Activated T-cell treated with anti-CD3 and anti-CD28 coated beads, Interleukin-2, amount 50 U/mL, for 24 hours (primary cell): Measurements from ENCODE around the gene SNX6.
"Not testable (repeated sequence)": the region's sequence is repeated elsewhere in the genome, so short reads cannot be mapped to it uniquely, and the experiment has no call there.

Source experiments
- DNase-seq: peaks from one replicate; pipeline ENCODE4 v3.0.0-alpha.2; 2020
- H3K27ac Mint-ChIP-seq: 2 replicates; pipeline ENCODE4 v1.8.0; 2020; ENCODE audit warnings: mild to moderate bottlenecking, mixed read lengths
- H3K27me3 Mint-ChIP-seq: 2 replicates; pipeline ENCODE4 v1.8.0; 2020; ENCODE audit warnings: mixed read lengths
- H3K36me3 Mint-ChIP-seq: 2 replicates; pipeline ENCODE4 v1.8.0; 2020; ENCODE audit warnings: low read depth, mixed read lengths
- H3K4me1 Mint-ChIP-seq: 2 replicates; pipeline ENCODE4 v1.8.0; 2020; ENCODE audit warnings: low read depth, mixed read lengths
- H3K4me3 Mint-ChIP-seq: 2 replicates; pipeline ENCODE4 v1.8.0; 2020; ENCODE audit warnings: mild to moderate bottlenecking, moderate library complexity, mixed read lengths
- H3K9me3 Mint-ChIP-seq: 2 replicates; pipeline ENCODE4 v1.8.0; 2020; ENCODE audit warnings: mixed read lengths

The SNX6 gene

DNA sequence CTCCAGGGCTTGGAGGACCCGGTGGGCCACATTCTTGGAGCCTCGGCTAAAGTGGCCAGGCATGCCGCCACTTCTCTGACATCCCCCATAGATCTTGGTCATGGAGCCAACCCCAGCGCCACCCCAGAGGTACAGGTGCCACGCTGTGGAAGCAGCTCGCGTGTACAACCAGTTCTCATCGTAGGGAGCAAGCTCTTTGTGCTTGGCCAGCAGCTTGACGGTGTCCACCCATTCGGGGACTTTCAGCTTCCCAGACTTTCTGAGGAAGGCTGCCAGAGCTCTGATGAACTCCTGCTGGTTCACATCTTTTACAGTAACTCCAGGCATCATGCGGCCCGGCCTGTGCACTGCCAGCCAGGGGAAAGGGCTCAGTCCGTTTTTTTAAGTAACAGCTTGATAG is 61.1 kb downstream of the SNX6 start:
- DNase-seq, result no peak
- Mint-ChIP-seq H3K36me3 (peaks cover 80% of the 10 kb centered on the region), H3K9me3 (no peaks in the 10 kb centered on the region), H3K27me3 (no peaks in the 10 kb centered on the region), H3K4me3 (no peak overlapping the region), H3K27ac (peak overlapping the region; percentile 67), H3K4me1 (peaks cover 3% of the 10 kb centered on the region)

GRCh38 chr14:34562776-34563150 is 67.2 kb downstream of the SNX6 start:
- Mint-ChIP-seq H3K9me3 (no peaks in the 10 kb centered on the region), H3K36me3 (peaks cover 49% of the 10 kb centered on the region), H3K4me1 (no peaks in the 10 kb centered on the region), H3K27me3 (no peaks in the 10 kb centered on the region), H3K27ac (no peak overlapping the region), H3K4me3 (no peak overlapping the region)
- DNase-seq, result no peak

- H3K27ac Mint-ChIP-seq, H3K4me1 Mint-ChIP-seq, H3K9me3 Mint-ChIP-seq, H3K4me3 Mint-ChIP-seq, DNase-seq, H3K27me3 Mint-ChIP-seq: not testable (repeated sequence)
- peaks cover 43% of the 10 kb centered on the region for H3K36me3 Mint-ChIP-seq
These were observed 67.7 kb downstream of the SNX6 start for GRCh38 chr14:34562037-34562775.

GRCh38 chr14:34556498-34556829 is 73.5 kb downstream of the SNX6 start:
- not testable (repeated sequence) for H3K4me3 Mint-ChIP-seq, H3K36me3 Mint-ChIP-seq, DNase-seq, H3K9me3 Mint-ChIP-seq, H3K27me3 Mint-ChIP-seq, H3K27ac Mint-ChIP-seq
- peaks cover 14% of the 10 kb centered on the region for H3K4me1 Mint-ChIP-seq

DNA sequence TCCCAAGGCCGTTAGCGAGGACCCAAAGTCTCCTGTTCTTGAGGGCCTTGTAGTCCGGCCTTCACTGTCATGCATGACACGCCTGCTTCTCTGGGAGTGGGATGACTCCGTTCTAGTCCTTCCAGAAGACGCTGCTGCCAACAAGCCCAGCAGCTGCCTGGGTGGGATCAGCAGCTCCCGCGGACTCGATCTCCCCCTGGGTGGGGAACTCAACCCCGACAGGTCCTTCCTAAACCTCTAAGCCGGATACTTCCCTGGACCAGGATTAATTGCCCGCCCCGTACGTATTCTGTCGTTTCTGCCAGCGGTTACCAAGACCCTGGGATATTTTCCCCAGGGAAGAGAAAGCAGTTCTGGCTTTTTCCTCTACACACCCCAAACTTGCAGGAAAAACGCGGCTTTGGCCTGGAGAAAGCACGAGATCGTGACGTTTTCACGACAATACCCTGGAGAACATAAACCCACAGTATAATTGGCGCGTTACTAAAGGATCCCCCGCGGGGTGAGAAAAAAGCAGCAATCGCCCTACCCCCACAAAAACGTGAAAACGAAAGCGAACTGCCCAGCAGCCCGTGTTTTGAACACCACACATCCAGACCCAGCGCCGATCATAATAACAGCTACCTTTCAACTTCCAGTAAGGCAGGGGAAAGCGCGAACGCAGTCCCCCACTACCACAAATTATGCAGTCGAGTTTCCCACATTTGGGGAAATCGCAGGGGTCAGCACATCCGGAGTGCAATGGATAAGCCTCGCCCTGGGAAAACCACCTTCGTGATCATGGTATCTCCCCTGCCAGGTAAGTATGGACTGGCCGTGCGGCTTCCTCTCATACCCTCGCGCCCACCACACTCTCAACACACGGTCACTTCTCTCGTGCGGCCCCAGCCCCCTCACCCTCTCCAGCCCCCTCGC is 74.1 kb downstream of the SNX6 start:
- H3K4me3 Mint-ChIP-seq, H3K36me3 Mint-ChIP-seq, H3K27me3 Mint-ChIP-seq, H3K9me3 Mint-ChIP-seq, DNase-seq, H3K27ac Mint-ChIP-seq: not testable (repeated sequence)
- peaks cover 16% of the 10 kb centered on the region for H3K4me1 Mint-ChIP-seq

DNA sequence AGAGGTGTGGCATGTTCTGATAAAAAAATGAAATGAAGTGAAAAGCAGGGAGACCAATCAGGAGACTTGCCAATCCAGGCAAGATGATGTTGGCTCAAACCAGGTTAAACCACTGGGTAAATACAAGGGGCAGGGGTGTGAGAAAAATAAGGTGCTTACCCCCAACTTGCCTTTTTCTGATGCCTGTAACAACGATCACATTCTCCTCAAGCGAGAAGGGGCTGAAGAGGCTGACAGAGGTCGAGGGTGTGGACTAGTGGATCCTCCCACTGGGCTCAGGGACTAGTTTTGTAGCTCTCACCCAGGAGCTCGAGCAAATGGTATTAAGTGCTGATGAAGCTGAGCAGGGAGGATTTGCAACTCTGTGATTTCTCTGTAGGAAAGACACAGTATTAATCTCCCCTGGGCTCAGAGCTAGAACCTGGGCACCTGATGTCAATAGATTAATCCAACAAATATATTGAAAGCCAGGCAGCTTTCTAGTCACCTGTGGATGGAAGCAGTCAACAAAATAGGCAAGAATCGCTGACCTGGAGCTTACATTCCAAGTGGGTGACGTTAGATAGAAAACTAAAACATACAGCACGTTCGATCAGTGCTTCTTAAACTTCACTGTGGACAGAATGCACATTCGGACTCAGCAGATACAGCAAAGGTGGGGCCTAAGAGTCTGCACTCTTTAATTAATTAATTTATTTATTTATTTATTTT is 75.3 kb downstream of the SNX6 start:
- H3K4me3 Mint-ChIP-seq, result no peak overlapping the region
- peak overlapping the region; percentile 59 for H3K27ac Mint-ChIP-seq
- peaks cover 5% of the 10 kb centered on the region for H3K9me3 Mint-ChIP-seq
- H3K4me1 Mint-ChIP-seq, result peaks cover 19% of the 10 kb centered on the region
- H3K27me3 Mint-ChIP-seq, result no peaks in the 10 kb centered on the region
- DNase-seq, result peak; percentile 30
- no peaks in the 10 kb centered on the region for H3K36me3 Mint-ChIP-seq

GRCh38 chr14:34549276-34549966 is 80.5 kb downstream of the SNX6 start:
- H3K9me3 Mint-ChIP-seq, H3K27me3 Mint-ChIP-seq, H3K27ac Mint-ChIP-seq, H3K4me3 Mint-ChIP-seq, H3K36me3 Mint-ChIP-seq: not testable (repeated sequence)
- peak; percentile 21 for DNase-seq
- peaks cover 18% of the 10 kb centered on the region for H3K4me1 Mint-ChIP-seq

DNA sequence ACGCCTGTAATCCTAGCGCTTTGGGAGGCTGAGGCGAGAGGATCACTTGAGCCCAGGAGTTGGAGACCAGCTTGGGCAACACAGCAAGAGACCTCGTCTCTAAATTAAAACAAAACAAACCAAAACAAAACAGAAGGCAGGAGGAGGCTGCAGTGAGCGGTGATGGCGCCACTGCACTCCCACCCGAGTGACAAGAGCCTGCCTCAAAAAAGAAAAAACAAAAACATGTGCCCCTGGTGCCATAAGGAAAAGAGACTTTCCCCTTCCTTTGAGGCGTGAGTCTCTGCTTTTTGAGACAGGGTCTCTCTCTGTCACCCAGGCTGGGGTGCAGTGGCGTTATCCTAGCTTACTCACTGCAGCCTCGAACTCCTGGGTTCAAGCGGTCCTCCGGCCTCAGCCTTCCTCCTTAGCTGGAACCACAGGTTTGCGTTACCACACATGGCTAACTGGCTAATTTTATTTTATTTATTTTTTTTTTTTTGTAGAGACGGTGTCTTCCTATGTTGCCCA is 81.4 kb downstream of the SNX6 start:
- DNase-seq, result peak; percentile 26
- peak overlapping the region; percentile 83 for H3K27ac Mint-ChIP-seq
- H3K4me1 Mint-ChIP-seq, result peaks cover 14% of the 10 kb centered on the region
- no peaks in the 10 kb centered on the region for H3K36me3 Mint-ChIP-seq
- H3K9me3 Mint-ChIP-seq, result peaks cover 5% of the 10 kb centered on the region
- no peak overlapping the region for H3K4me3 Mint-ChIP-seq
- H3K27me3 Mint-ChIP-seq, result no peaks in the 10 kb centered on the region

DNA sequence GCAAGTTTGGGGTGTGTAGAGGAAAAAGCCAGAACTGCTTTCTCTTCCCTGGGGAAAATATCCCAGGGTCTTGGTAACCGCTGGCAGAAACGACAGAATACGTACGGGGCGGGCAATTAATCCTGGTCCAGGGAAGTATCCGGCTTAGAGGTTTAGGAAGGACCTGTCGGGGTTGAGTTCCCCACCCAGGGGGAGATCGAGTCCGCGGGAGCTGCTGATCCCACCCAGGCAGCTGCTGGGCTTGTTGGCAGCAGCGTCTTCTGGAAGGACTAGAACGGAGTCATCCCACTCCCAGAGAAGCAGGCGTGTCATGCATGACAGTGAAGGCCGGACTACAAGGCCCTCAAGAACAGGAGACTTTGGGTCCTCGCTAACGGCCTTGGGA is 82.8 kb downstream of the SNX6 start:
- H3K27me3 Mint-ChIP-seq, H3K4me3 Mint-ChIP-seq, H3K27ac Mint-ChIP-seq, DNase-seq, H3K36me3 Mint-ChIP-seq, H3K9me3 Mint-ChIP-seq: not testable (repeated sequence)
- H3K4me1 Mint-ChIP-seq, result peaks cover 14% of the 10 kb centered on the region

GRCh38 chr14:34546272-34547135 is 83.4 kb downstream of the SNX6 start:
- not testable (repeated sequence) for H3K9me3 Mint-ChIP-seq, H3K4me3 Mint-ChIP-seq, H3K27ac Mint-ChIP-seq, DNase-seq, H3K36me3 Mint-ChIP-seq, H3K27me3 Mint-ChIP-seq
- peaks cover 10% of the 10 kb centered on the region for H3K4me1 Mint-ChIP-seq

GRCh38 chr14:34540181-34541059 is 89.5 kb downstream of the SNX6 start:
- Mint-ChIP-seq H3K27ac (peak overlapping the region; percentile 99), H3K36me3 (peaks cover 27% of the 10 kb centered on the region), H3K4me3 (peak overlapping the region; percentile 100), H3K4me1 (peaks cover 33% of the 10 kb centered on the region)
- H3K27me3 Mint-ChIP-seq, H3K9me3 Mint-ChIP-seq, DNase-seq: not testable (repeated sequence)

DNA sequence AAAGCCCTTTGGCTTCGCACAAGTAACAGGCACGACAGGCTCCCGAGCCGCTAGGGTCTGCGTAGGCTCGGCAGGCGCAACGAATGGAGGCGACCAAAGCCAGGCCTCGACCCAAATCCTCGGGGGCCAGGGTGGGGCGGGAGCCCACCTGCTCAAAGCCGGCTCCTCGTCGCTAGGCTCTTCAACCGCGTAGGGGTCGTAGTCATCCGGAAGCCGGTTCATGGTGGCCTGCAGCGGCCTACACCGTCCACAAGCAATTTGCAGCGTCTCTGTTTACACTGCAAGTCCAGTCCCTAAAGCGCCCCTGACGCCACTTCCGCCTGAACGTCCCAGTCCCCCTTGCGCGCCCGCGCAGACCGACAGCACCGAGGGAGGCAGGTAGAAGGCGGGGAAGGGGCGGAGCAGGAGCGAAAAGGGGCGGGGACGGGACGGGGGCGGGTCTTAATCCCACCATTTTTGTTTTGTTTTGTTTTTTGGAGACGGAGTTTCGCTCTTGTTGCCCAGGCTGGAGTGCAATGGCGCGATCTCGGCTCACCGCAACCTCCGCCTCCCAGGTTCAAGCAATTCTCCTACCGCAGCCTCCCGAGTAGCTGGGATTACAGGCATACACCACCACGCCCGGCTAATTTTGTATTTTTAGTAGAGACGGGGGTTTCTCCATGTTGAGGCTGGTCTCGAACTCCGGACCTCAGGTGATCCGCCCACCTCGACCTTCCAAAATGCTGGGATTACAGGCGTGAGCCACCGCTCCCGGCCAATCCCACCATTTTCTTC is 90.4 kb downstream of the SNX6 start, which contains the start of gene EAPP:
EAPP (minus strand) TSS at position 295 of the 774 bp plus-strand sequence; CDS start at position 222, 73 bp downstream.
- Mint-ChIP-seq H3K36me3 (peaks cover 29% of the 10 kb centered on the region), H3K9me3 (no peaks in the 10 kb centered on the region), H3K4me3 (peak within 1 kb of the TSS; percentile 100), H3K27me3 (no peaks in the 10 kb centered on the region), H3K27ac (peak within 1 kb of the TSS; percentile 99), H3K4me1 (peaks cover 33% of the 10 kb centered on the region)
- peak; percentile 93 for DNase-seq
